SK-N-SH (cell line): ENCODE data around the gene KLHL22.

Source experiments
- EZH2phosphoT487 ChIP-seq: fragments of 200-600 bp; sonication (generic); IDR thresholded peaks from 2 replicates; pipeline ENCODE4 v1.6.1; 2017; ENCODE audit warnings: low read depth, mixed run types, mild to moderate bottlenecking, antibody characterized with exemption, moderate library complexity, borderline replicate concordance
- FOSL2 ChIP-seq: IDR thresholded peaks from 2 replicates; pipeline ENCODE4 v1.4.0; 2012; ENCODE audit warnings: low read depth, mild to moderate bottlenecking, moderate library complexity, borderline replicate concordance
- FOXM1 ChIP-seq: IDR thresholded peaks from 2 replicates; pipeline ENCODE4 v1.4.0; 2012; ENCODE audit warnings: low read depth, mild to moderate bottlenecking
- NFIC ChIP-seq: IDR thresholded peaks from 2 replicates; pipeline ENCODE4 v1.4.0; 2012; ENCODE audit warnings: borderline replicate concordance
- POLR2AphosphoS5 ChIP-seq: IDR thresholded peaks from 2 replicates; pipeline ENCODE4 v1.6.1; 2012; ENCODE audit warnings: low read depth, low read length
- RAD21 ChIP-seq: IDR thresholded peaks from 2 replicates; pipeline ENCODE4 v1.6.1; 2012; ENCODE audit warnings: mild to moderate bottlenecking, low read length
- RFX5 ChIP-seq: IDR thresholded peaks from 2 replicates; pipeline ENCODE4 v1.6.1; 2012; ENCODE audit warnings: mild to moderate bottlenecking, improper control_type of control experiment, low read length
- SMC3 ChIP-seq: IDR thresholded peaks from 2 replicates; pipeline ENCODE4 v1.6.1; 2012; ENCODE audit warnings: low read depth, low read length, improper control_type of control experiment
- TCF12 ChIP-seq: IDR thresholded peaks from 2 replicates; pipeline ENCODE4 v1.4.0; 2012
- YY1 ChIP-seq: IDR thresholded peaks from 2 replicates; pipeline ENCODE4 v1.4.0; 2012; ENCODE audit warnings: low read depth, mild to moderate bottlenecking
- TF ChIP-seq, protein P1 (sequence below): fragments of 200-600 bp; sonication (generic); IDR thresholded peaks from 2 replicates; pipeline ENCODE4 v1.6.1; 2017; ENCODE audit warnings: antibody characterized with exemption, mild to moderate bottlenecking, moderate library complexity
- TF ChIP-seq, protein P2 (sequence below): fragments of 150-350 bp; IDR thresholded peaks from 2 replicates; pipeline ENCODE4 v1.6.1; 2017; ENCODE audit warnings: antibody characterized with exemption, low read length, low read depth, borderline replicate concordance
- TF ChIP-seq, protein P3 (sequence below): IDR thresholded peaks from 2 replicates; pipeline ENCODE4 v1.4.0; 2012; ENCODE audit warnings: low read depth, borderline replicate concordance
- TF ChIP-seq, protein P4 (sequence below): IDR thresholded peaks from 2 replicates; pipeline ENCODE4; 2012

DNA sequence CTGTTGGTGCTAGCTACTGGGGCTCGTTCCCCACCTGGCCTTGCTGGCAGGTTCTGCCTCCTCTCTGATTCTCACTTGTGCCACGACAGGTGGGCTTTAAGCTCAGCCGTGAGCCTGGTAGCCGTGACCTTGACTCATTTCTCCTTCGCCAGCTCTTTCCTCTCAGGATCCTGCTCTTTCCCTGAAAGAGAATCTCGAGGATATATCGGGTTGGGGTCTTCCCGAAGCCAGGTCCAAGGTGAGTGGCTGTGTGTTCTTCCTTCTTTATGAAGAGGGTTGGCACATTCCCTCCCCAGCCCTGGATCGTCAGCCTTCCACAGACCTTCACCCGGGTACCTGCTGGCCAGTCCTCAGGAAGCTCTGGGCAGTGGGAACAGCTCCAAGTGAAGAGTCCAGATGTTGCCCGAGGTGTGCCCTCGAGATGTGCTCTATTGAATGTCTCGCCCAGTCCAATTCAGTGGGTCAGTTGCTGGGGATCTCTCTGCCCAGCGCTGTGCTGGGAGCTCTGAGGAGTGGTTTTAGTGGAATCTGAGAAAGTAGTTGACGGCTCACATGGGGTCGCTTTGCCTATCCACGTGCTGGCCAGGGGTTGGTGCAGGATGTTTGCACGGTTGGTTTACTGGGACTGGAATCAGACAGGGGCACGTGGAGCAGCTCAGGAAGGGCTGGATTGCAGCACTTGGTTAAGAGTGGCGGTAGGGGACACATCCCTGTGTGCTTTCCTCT is 100.3 kb downstream of the KLHL22 start:
- TF ChIP-seq RFX5 (no peak), RAD21 (no peak), YY1 (no peak), TCF12 (no peak), NFIC (no peak), FOSL2 (no peak), FOXM1 (no peak), EZH2phosphoT487 (no peak), POLR2AphosphoS5 (no peak), SMC3 (no peak)
- TF ChIP-seq, protein P1, sequence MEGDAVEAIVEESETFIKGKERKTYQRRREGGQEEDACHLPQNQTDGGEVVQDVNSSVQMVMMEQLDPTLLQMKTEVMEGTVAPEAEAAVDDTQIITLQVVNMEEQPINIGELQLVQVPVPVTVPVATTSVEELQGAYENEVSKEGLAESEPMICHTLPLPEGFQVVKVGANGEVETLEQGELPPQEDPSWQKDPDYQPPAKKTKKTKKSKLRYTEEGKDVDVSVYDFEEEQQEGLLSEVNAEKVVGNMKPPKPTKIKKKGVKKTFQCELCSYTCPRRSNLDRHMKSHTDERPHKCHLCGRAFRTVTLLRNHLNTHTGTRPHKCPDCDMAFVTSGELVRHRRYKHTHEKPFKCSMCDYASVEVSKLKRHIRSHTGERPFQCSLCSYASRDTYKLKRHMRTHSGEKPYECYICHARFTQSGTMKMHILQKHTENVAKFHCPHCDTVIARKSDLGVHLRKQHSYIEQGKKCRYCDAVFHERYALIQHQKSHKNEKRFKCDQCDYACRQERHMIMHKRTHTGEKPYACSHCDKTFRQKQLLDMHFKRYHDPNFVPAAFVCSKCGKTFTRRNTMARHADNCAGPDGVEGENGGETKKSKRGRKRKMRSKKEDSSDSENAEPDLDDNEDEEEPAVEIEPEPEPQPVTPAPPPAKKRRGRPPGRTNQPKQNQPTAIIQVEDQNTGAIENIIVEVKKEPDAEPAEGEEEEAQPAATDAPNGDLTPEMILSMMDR: no peak
- TF ChIP-seq, protein P2, sequence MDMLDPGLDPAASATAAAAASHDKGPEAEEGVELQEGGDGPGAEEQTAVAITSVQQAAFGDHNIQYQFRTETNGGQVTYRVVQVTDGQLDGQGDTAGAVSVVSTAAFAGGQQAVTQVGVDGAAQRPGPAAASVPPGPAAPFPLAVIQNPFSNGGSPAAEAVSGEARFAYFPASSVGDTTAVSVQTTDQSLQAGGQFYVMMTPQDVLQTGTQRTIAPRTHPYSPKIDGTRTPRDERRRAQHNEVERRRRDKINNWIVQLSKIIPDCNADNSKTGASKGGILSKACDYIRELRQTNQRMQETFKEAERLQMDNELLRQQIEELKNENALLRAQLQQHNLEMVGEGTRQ: no peak
- TF ChIP-seq, protein P3, sequence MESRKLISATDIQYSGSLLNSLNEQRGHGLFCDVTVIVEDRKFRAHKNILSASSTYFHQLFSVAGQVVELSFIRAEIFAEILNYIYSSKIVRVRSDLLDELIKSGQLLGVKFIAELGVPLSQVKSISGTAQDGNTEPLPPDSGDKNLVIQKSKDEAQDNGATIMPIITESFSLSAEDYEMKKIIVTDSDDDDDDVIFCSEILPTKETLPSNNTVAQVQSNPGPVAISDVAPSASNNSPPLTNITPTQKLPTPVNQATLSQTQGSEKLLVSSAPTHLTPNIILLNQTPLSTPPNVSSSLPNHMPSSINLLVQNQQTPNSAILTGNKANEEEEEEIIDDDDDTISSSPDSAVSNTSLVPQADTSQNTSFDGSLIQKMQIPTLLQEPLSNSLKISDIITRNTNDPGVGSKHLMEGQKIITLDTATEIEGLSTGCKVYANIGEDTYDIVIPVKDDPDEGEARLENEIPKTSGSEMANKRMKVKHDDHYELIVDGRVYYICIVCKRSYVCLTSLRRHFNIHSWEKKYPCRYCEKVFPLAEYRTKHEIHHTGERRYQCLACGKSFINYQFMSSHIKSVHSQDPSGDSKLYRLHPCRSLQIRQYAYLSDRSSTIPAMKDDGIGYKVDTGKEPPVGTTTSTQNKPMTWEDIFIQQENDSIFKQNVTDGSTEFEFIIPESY: no peak
- TF ChIP-seq, protein P4, sequence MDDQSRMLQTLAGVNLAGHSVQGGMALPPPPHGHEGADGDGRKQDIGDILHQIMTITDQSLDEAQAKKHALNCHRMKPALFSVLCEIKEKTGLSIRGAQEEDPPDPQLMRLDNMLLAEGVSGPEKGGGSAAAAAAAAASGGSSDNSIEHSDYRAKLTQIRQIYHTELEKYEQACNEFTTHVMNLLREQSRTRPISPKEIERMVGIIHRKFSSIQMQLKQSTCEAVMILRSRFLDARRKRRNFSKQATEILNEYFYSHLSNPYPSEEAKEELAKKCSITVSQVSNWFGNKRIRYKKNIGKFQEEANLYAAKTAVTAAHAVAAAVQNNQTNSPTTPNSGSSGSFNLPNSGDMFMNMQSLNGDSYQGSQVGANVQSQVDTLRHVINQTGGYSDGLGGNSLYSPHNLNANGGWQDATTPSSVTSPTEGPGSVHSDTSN: no peak
